ENCODE data around the gene TCEA2.

DNA sequence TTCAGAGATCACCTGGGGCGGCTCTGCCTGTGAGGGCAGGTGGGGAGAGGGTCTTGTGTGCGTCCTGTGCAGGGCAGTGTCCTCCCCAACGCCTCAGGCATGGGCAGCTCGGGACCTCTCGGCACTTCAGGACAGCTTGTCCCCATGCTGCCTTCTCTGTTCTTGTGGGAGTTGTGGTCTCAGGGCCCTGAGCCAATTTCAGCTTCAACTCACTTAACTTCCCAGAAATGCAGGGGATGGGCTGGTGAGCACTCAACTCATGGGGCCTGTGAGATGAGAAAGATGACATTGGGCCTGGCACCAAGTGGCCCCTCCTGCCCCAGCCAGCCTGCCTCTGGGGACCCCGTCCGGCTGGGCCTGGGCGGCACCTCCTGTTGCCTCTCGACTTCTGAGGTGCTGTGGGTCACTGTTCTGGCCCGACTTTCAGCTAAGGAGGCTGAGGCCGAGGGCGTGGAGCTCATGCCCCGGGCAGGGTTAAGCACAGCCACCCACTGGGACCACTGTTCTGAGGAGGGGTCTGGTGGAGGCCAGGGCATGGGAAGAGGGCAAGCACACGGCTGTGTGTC, 9.6 kb downstream of the TCEA2 start:
- TF ChIP-seq, protein P1, sequence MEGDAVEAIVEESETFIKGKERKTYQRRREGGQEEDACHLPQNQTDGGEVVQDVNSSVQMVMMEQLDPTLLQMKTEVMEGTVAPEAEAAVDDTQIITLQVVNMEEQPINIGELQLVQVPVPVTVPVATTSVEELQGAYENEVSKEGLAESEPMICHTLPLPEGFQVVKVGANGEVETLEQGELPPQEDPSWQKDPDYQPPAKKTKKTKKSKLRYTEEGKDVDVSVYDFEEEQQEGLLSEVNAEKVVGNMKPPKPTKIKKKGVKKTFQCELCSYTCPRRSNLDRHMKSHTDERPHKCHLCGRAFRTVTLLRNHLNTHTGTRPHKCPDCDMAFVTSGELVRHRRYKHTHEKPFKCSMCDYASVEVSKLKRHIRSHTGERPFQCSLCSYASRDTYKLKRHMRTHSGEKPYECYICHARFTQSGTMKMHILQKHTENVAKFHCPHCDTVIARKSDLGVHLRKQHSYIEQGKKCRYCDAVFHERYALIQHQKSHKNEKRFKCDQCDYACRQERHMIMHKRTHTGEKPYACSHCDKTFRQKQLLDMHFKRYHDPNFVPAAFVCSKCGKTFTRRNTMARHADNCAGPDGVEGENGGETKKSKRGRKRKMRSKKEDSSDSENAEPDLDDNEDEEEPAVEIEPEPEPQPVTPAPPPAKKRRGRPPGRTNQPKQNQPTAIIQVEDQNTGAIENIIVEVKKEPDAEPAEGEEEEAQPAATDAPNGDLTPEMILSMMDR (IDR thresholded peaks at IDR 0.05), result no peak
- no peak for TF ChIP-seq EZH2 (IDR thresholded peaks at IDR 0.05)

Data from neural progenitor cell (in vitro differentiated cells).